Gastrocnemius medialis (tissue), 4 donors: Measurements from ENCODE around the gene STRA6. TPM values are rescaled to one million over a fixed set of nuclear protein-coding genes. Genes with fewer than 3 reads are reported as not detected.
A peak's percentile ranks its signal among the peaks of the same experiment; 100 is the strongest.

Source experiments
- ATAC-seq, 2 donors: fragments of 150-250 bp; one replicate each; pipeline ENCODE4 v1.9.1; 2016
- DNase-seq, 2 donors: peaks; one replicate each; pipeline ENCODE4 v3.0.0-alpha.2; 2019
- H3K27ac ChIP-seq, 4 donors: fragments of 200-600 bp; sonication (generic); 1 replicate in 1 of 4; 2 replicates in 3 of 4; pipeline ENCODE4 v1.5.1; 2016 to 2018; ENCODE audit warnings: mild to moderate bottlenecking in 2 of 4, moderate library complexity in 1 of 4
- H3K27me3 ChIP-seq, 3 donors: fragments of 200-600 bp; sonication (generic) in 2 of 3; 1 replicate in 1 of 3; 2 replicates in 2 of 3; pipeline versions ENCODE4 v1.5.1 to v1.6.0; 2016 to 2019; ENCODE audit warnings: mild to moderate bottlenecking in 1 of 3, moderate library complexity in 1 of 3
- H3K36me3 ChIP-seq, 2 donors: fragments of 200-600 bp; sonication (generic) in 1 of 2; one replicate each; pipeline ENCODE4 v1.5.1; 2017 to 2018
- H3K4me1 ChIP-seq, 2 donors: fragments of 200-600 bp; sonication (generic) in 1 of 2; one replicate each; pipeline ENCODE4 v1.5.1; 2016 to 2017; ENCODE audit warnings: mild to moderate bottlenecking in 2 of 2
- H3K4me3 ChIP-seq, 4 donors: fragments of 200-600 bp; sonication (generic) in 3 of 4; 1 replicate in 1 of 4; 2 replicates in 3 of 4; pipeline ENCODE4 v1.5.1; 2016 to 2019; ENCODE audit warnings: mild to moderate bottlenecking in 2 of 4
- H3K9me3 ChIP-seq, 3 donors: fragments of 200-600 bp; sonication (generic) in 2 of 3; 1 replicate in 1 of 3; 2 replicates in 2 of 3; pipeline ENCODE4 v1.5.1; 2016 to 2019
- POLR2A ChIP-seq, 2 donors: fragments of 450-650 bp; IDR thresholded peaks; one replicate each; pipeline ENCODE4 v1.6.1; 2017; ENCODE audit warnings: antibody characterized with exemption in 2 of 2, mild to moderate bottlenecking in 2 of 2, moderate library complexity in 2 of 2
- in situ Hi-C, 4 donors: fragments of 200-750 bp; cut with MboI; loops; one replicate each; pipeline versions ENCODE4 v1.15.0 to v1.8.0; 2017; ENCODE audit warnings: low sequenced_read_pairs in 4 of 4
- intact Hi-C: fragments of 100-400 bp; cut with DNase I; formaldehyde crosslinking; loops from one replicate; pipeline ENCODE4 v1.15.1; 2023; ENCODE audit warnings: low total_unique reads
- total RNA-seq, 4 donors: library from RNA; depleted of rRNA; stranded (reverse); fragments of >200 nt; gene quantifications; one replicate each; pipeline versions ENCODE4 v1.1.0 to v1.2.3, GENCODE V29; 2016
- TF ChIP-seq, protein P1 (sequence below), 5 experiments: fragments of 450-650 bp in 3 of 5; fragments of 200-600 bp in 2 of 5; sonication (generic) in 2 of 5; IDR thresholded peaks in 4 of 5; conservative IDR thresholded peaks in 1 of 5; 1 replicate in 4 of 5; 2 replicates in 1 of 5; pipeline ENCODE4 v1.5.1; 2016 to 2019; ENCODE audit warnings: antibody characterized with exemption in 5 of 5, mild to moderate bottlenecking in 3 of 5, moderate library complexity in 3 of 5

The STRA6 gene
- total RNA-seq, 4 donors from 2014 or later: not detected

DNA sequence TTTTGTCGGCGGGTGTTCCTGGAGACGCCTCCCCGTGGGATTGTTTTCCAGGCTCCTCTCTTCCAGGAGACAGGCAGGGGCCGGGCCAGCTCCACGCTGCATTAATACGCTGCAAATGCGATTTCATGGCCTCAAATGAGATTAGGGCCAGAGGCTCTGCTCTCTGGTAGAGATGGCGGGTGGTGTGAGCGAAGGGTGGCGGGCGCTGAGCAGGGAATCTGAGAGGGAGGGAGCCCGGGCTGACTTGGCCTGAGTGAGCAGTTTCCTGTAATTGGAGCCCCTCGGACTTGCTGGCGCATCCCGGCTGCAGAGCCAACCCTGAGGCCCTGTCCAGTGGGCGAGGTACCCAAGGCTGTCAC, 26.1 kb upstream of the STRA6 start:
- peak overlapping the region in 1 of 4 donors; percentile 17 for H3K4me3 ChIP-seq
- peaks cover 0 to 5% (median 2%) of the 10 kb centered on the region in 3 donors for H3K27me3 ChIP-seq
- intact Hi-C loops (no loop called here), in situ Hi-C loops (no loop called here)
- DNase-seq: no peak
- no peaks in the 10 kb centered on the region for H3K36me3 ChIP-seq
- TF ChIP-seq, protein P1, sequence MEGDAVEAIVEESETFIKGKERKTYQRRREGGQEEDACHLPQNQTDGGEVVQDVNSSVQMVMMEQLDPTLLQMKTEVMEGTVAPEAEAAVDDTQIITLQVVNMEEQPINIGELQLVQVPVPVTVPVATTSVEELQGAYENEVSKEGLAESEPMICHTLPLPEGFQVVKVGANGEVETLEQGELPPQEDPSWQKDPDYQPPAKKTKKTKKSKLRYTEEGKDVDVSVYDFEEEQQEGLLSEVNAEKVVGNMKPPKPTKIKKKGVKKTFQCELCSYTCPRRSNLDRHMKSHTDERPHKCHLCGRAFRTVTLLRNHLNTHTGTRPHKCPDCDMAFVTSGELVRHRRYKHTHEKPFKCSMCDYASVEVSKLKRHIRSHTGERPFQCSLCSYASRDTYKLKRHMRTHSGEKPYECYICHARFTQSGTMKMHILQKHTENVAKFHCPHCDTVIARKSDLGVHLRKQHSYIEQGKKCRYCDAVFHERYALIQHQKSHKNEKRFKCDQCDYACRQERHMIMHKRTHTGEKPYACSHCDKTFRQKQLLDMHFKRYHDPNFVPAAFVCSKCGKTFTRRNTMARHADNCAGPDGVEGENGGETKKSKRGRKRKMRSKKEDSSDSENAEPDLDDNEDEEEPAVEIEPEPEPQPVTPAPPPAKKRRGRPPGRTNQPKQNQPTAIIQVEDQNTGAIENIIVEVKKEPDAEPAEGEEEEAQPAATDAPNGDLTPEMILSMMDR (IDR thresholded peaks at IDR 0.05 in 4 of 5, conservative IDR thresholded peaks at IDR 0.05 in 1 of 5): no peak
- no peak for TF ChIP-seq POLR2A (IDR thresholded peaks at IDR 0.05)
- no peaks in the 10 kb centered on the region for H3K9me3 ChIP-seq
- peaks cover 9 to 13% of the 10 kb centered on the region in 2 donors for H3K4me1 ChIP-seq
- no peak overlapping the region for H3K27ac ChIP-seq
- peak in 1 of 2 donors; percentile 39 for ATAC-seq

DNA sequence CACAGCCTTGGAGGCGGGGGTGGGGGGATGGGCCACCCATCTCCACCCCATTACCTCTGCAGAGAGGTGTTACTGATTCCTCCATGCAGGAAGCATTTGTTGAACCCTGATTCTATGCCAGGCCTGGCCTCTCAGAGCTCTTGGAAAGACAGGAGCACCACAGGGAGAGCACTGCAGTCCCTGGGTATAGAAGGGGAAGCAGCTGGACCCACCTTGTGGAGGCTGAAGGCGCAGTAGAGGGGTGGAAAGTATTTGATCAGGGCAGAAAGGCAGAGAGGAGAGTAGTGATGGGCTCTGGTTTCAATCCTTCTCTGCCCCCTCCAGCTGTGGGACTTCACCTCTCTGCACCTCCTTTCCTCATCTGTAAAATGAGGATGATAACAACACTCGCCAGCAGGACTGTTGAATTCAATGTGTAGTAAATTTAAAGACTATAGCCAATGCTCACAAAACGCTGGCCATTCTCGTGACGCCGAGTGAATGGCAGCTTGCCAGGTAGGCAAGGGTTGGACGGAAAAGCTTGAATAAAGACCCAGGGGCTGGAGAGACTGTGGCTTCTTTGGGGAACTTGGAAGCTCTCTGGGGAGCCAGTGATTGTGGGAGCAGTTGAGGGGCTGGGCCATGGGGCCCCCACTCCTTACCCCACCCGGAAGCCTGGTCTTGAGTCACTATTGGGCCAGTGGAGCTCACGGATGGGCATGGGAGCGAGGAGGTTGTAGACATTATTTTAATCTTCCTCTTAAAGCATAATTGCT, 25.6 kb upstream of the STRA6 start:
- ATAC-seq (peak in 1 of 2 donors; percentile 18), DNase-seq (no peak)
- H3K36me3 ChIP-seq: no peaks in the 10 kb centered on the region
- peaks cover 9 to 13% of the 10 kb centered on the region in 2 donors for H3K4me1 ChIP-seq
- peak overlapping the region in 1 of 4 donors; percentile 17 for H3K4me3 ChIP-seq
- no peak for TF ChIP-seq POLR2A (IDR thresholded peaks at IDR 0.05)
- TF ChIP-seq, protein P1 (IDR thresholded peaks at IDR 0.05 in 4 of 5, conservative IDR thresholded peaks at IDR 0.05 in 1 of 5): no peak
- in situ Hi-C loops: no loop called here
- no peaks in the 10 kb centered on the region for H3K9me3 ChIP-seq
- H3K27me3 ChIP-seq: peaks cover 2 to 6% (median 3%) of the 10 kb centered on the region in 3 donors
- H3K27ac ChIP-seq: no peak overlapping the region
- intact Hi-C loops: no loop called here

DNA sequence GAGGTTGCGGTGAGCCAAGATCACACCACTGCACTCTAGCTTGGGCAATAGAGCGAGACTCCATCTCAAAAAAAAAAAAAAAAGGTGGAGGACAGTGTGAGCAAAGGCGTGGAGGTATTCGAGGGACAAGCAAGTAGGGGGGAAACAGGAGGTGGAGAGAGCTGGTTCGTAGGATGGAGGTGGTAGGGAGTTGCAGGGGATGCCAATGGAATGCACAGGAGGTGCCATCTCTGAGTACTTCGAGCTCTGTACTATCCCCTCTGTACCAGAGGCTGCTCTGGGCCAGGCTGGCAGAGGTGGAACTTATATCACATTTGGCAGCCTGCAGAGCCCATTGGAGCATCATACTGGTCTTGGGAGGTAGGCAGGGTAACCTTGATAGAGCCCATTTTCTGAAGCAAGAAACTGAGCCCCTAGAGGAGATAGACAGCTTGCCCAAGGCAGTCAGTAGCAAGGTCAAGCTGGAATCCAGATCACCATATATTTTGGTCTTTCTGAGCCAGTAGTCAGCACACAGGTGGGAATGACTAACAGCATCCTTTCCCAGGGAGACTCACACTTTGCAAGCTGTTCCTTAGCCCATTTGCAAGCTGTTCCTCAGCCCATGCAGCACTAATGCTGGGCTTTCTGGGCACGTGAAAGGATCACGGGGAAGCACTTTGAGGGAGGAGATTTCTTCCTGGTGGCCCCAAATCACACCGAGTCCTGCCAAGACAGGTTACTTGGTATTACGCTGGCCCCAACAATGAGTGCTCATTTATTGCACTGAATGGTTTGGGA, 24.4 kb upstream of the STRA6 start:
- H3K4me3 ChIP-seq: no peak overlapping the region
- no peak overlapping the region for H3K27ac ChIP-seq
- H3K4me1 ChIP-seq: peaks cover 9 to 13% of the 10 kb centered on the region in 2 donors
- no peak for DNase-seq
- peaks cover 6 to 11% (median 9%) of the 10 kb centered on the region in 3 donors for H3K27me3 ChIP-seq
- no peaks in the 10 kb centered on the region for H3K9me3 ChIP-seq
- TF ChIP-seq, protein P1 (IDR thresholded peaks at IDR 0.05 in 4 of 5, conservative IDR thresholded peaks at IDR 0.05 in 1 of 5): no peak
- no peak for TF ChIP-seq POLR2A (IDR thresholded peaks at IDR 0.05)
- intact Hi-C loops: no loop called here
- no peaks in the 10 kb centered on the region for H3K36me3 ChIP-seq
- ATAC-seq: no peak
- in situ Hi-C loops: no loop called here

DNA sequence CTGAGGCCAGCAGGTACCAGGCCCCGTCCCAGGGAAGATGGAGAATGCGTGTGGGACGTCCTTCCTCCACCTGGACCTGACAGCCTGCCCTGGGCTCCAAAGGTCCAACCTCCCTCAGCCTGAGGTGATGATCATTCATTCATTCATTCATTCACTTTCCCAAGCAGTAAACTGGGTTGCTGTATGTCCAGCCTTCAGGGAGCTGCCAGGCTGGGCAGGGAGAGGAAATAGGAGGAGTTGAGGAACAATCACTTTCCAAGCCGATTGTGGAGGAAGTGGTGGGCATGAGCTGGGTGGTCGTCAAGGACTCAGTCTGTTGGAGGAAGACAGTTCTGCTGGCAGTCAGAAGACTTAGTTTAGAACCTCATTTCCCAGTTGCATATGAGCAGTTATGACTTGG, 23.3 kb upstream of the STRA6 start:
- Histone ChIP-seq H3K4me3 (no peak overlapping the region), H3K27me3 (peaks cover 6 to 20% (median 9%) of the 10 kb centered on the region in 3 donors), H3K4me1 (peaks cover 9 to 13% of the 10 kb centered on the region in 2 donors), H3K27ac (no peak overlapping the region), H3K9me3 (no peaks in the 10 kb centered on the region), H3K36me3 (no peaks in the 10 kb centered on the region)
- in situ Hi-C loops: no loop called here
- no peak for DNase-seq
- intact Hi-C loops: no loop called here
- no peak for TF ChIP-seq POLR2A (IDR thresholded peaks at IDR 0.05)
- TF ChIP-seq, protein P1 (IDR thresholded peaks at IDR 0.05 in 4 of 5, conservative IDR thresholded peaks at IDR 0.05 in 1 of 5): no peak
- no peak for ATAC-seq
